GM18505 (cell line): Measurements from ENCODE around the gene WDPCP.
A peak's percentile ranks its signal among the peaks of the same experiment; 100 is the strongest.
"Not testable (repeated sequence)": the region's sequence is repeated elsewhere in the genome, so short reads cannot be mapped to it uniquely, and the experiment has no call there.

Source experiments
- ATAC-seq: cut with Tn5 transposase; IDR thresholded peaks from one replicate; pipeline ENCODE4 v1.9.1; 2021; ENCODE audit not compliant: unreplicated experiment
- POLR2A ChIP-seq: IDR thresholded peaks from 4 replicates; pipeline ENCODE4 v1.6.1; 2011; ENCODE audit warnings: borderline replicate concordance; ENCODE audit not compliant: insufficient read depth, insufficient read length; ENCODE audit errors: extremely low read depth

WDPCP gene

GRCh38 chr2:63604666-63605065 lies 16.4 kb upstream of the WDPCP start:
- no peak for TF ChIP-seq POLR2A
- ATAC-seq = no peak

GRCh38 chr2:63600881-63601460 lies 12.7 kb upstream of the WDPCP start:
- no peak for ATAC-seq
- TF ChIP-seq POLR2A = no peak

DNA sequence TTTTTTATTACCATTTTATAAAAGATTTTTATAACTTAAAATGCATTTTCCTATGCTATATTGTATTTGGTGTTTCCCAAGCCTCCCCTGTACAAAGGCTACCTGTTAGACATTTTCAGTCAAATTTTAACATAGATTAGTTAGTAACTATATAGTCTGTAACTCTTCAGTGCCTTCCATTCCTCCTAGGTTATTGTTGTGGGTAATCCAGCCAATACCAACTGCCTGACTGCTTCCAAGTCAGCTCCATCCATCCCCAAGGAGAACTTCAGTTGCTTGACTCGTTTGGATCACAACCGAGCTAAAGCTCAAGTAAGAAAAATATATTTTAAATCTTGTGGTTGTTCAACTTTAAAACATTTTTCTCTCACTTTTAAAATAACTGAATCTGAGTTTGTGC lies 10.7 kb upstream of the WDPCP start:
- no peak for TF ChIP-seq POLR2A
- no peak for ATAC-seq

DNA sequence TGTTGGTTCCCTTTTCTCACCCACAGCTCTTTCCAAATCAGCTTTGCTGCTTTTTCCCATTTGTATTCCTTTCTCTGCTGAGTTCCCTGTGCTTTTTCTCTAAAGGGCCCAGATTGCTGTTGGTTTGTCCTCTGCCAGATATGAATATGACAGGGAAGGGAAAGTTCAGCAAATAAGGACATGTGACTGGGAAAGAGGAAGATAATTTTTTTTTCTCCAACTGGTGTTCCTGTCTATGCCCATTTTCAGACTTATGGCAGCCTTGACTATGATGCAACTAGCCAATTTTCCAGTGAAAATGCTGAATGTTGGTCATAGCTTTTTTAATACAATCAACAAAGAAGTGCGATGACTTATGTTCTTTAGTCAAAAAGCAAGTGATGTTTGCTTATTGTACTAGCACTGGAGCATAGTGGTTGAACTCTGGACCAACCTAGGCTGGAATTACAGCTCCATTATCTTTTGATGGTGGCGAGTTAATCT lies 8.2 kb upstream of the WDPCP start:
- TF ChIP-seq POLR2A = no peak
- no peak for ATAC-seq

DNA sequence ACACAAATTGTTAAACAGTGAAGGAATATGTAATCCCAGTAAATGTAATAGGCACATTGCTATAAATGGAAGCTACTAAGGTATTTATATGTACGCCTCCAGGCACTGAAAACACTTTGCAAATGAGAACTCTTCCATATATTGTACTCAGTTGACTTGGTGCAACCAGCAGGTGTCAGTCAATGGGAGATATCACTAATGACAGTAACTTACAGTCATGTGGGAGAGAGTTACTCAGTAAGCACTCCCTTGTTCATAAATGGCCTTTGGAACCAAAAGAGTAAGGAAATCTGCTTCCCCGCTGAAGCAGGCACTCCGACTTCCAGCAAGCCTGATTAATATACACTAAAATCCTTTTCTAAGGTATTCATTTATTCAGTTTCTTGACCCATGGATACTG lies 6.4 kb upstream of the WDPCP start:
- no peak for ATAC-seq
- TF ChIP-seq POLR2A = no peak

DNA sequence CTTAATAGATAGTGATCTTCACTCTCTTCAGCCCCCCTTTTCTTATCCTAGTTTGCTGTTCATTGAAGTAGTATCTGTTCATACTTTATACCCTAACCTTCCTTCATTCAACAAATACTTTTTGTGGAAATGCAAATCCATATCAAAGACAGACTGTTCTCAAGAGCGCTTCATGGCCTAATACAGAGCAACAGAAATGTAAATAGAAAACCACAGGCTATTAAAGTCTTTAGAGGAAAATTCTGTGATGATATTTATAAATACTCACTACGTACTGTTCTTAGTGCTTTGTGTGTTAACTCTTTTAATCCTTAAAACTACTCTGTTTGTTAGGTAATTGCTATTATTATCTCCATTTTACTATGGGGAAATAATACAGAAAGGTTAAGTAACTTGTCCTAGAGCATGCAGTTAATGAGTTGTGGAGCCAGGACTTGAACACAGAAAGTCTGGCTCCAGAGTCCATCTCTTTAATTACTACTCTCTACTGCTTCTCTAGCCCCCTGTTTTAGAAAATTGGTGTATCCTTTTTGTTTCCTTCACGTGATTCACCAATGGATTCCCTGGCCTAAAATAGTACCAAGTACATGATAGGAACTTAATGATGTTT lies 3.4 kb upstream of the WDPCP start:
- no peak for ATAC-seq
- no peak for TF ChIP-seq POLR2A

- ATAC-seq = no peak
- TF ChIP-seq POLR2A = no peak
These were observed 2.5 kb upstream of the WDPCP start for GRCh38 chr2:63590626-63591408.

DNA sequence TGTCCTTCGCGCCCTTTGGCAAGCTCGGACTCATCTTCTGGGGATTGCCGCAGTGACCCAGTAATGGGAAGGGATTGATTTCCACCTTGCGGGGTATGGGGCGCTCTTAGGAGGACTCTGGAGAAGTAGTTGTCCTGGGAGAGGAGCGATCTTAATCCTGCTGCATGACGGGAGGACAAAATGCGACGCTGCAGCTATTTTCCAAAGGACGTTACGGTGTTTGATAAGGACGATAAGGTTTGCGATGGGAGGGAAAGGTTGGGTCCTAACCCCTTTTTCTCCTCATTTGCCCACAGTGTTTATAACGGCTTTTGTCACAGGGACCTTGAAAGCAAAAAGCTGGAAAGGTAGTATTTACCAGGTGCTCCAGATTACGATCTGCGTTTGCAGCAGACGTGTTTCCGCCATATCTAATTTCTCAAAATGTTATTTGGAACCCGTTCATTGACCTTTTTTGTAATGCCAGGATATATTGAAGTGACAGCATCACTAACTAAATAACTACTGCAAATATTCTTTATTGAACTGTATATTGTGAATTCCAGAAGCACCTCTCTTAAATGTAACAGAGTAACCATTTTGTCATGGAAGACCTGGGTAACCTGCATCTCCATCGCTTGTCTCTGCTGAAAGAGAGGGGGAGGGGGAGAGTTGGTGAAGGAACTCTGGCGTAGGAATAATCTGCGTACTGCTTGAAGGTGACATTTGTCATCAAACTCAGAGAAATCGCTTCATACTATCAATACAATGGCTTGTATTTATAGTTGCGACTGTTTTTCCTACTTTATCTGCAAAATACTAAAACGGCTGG lies 1.1 kb upstream of the WDPCP start:
- no peak for ATAC-seq

GRCh38 chr2:63587814-63588384 lies 378 bp downstream of the WDPCP start:
- TF ChIP-seq POLR2A = peak; percentile 22
- ATAC-seq = no peak

More for the DNA sequence above, 1.1 kb upstream of the WDPCP start:
- no peak for TF ChIP-seq POLR2A

- no peak for ATAC-seq
- no peak for TF ChIP-seq POLR2A
These were observed 5.4 kb downstream of the WDPCP start for GRCh38 chr2:63582873-63583272.

- no peak for ATAC-seq
- no peak for TF ChIP-seq POLR2A
These were observed 6.8 kb downstream of the WDPCP start for GRCh38 chr2:63581298-63581961.

GRCh38 chr2:63580651-63581297 lies 7.5 kb downstream of the WDPCP start:
- ATAC-seq = no peak
- TF ChIP-seq POLR2A = no peak

DNA sequence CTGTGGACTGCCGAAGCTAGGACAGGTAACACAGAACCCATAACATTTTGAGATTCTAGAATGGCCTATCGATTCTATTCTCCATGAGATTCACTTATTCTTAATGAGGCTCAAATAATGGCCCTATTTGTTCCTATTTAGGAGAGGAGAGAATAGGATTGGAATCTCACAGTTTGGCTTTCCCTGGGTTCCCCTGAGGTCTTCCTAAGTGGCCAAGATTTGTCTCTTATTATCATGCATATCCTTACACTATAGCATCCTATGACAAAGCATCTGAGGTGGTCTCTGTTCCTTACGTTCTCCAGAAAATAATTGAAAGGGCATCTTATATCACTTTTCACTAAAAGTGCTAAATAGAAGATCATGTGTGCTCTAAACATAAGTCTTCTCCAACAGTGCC lies 9.5 kb downstream of the WDPCP start:
- ATAC-seq = no peak
- no peak for TF ChIP-seq POLR2A

GRCh38 chr2:63576546-63576945 lies 11.7 kb downstream of the WDPCP start:
- no peak for TF ChIP-seq POLR2A
- no peak for ATAC-seq

DNA sequence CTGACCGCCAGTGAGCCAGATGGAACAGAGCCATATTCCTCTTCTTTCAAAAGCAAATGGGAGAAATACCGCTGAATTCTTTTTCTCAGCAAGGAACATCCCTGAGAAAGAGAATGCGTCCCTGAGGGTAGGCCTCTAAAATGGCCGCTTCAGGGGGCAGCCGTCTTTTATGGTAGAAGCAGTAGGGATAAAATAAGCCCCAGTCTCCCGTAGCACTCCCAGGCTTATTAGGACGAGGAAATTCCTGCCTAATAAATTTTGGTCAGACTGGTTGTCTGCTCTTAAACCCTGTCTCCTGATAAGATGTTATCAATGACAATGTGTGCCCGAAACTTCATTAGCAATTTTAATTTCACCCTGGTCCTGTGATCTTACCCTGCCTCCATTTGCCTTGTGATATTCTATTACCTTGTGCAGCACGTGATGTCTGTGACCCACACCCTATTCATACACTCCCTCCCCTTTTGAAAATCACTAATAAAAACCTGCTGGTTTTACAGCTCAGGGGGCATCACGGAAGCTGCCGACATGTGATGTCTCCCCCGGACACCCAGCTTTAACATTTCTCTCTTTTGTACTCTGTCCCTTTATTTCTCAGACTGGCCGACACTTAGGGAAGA lies 14.4 kb downstream of the WDPCP start:
- ATAC-seq = not testable (repeated sequence)

- ATAC-seq = not testable (repeated sequence)
These were observed 15.3 kb downstream of the WDPCP start for GRCh38 chr2:63573026-63573425.
